GM19438 (cell line): ENCODE measurements around the gene PACS1.

ENCODE experiments used
- ATAC-seq: cut with Tn5 transposase; IDR thresholded peaks from one replicate; pipeline ENCODE4 v1.9.1; 2021; ENCODE audit warnings: low read depth; ENCODE audit not compliant: unreplicated experiment

The PACS1 gene

DNA sequence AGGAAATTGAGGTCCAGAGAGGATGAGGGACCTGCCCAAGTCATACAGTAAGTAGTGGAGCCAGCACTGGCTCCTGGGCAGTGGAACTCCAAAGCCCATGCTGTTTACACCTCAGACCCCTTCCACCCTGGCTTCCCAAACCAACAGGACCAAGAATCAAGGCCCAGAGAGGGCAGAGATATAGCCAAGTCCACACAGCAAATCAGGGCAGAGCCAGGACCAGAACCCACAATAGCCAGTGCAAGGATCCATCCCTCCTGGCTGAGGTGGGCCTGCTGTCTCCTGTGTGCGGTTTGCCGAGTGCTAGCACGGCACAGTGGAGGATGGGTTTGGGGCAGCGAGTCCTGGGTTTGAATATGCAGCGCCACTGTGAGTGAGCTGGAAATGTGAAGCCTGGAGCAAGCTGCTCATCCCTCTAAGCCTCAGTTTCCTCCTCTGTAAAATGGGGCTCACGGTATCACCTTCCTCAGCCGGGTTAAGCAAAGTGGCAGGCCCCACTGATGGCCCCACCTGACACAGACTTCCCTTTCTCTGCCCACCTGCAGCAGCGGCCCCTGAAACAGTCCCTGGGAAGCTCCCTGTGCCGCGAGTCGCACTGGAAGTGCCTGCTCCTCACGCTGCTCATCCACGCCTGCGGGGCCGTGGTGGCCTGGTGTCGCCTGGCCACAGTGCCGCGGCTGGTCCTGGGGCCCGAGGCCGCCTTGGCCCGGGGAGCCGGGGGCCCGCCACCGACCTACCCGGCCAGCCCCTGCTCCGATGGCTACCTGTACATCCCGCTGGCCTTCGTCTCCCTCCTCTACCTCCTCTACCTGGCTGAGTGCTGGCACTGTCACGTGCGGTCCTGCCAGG is 223.9 kb downstream of the PACS1 start:
- no peak for ATAC-seq
